ENCODE results near the gene ICA1. TPM values are rescaled to one million over a fixed set of nuclear protein-coding genes. Genes with fewer than 3 reads are reported as not detected.

ICA1 gene
- total RNA-seq, 1 donor: 4.3 TPM

- no peak for DNase-seq (ENCODE audit: low read depth)
- no peak overlapping the region for H3K4me3 ChIP-seq (ENCODE audit: low read depth, low read length)
- TF ChIP-seq CTCF (IDR thresholded peaks at IDR 0.05; ENCODE audit: insufficient read depth, low read depth, low read length): no peak
Measured at GRCh38 chr7:8085420-8085819, 176.5 kb downstream of the ICA1 start.

- TF ChIP-seq CTCF (IDR thresholded peaks at IDR 0.05; ENCODE audit: insufficient read depth, low read depth, low read length): no peak
- H3K4me3 ChIP-seq (ENCODE audit: low read depth, low read length): no peak overlapping the region
- DNase-seq (ENCODE audit: low read depth): no peak
Measured at GRCh38 chr7:8084836-8085235, 177.1 kb downstream of the ICA1 start.

- TF ChIP-seq CTCF (IDR thresholded peaks at IDR 0.05; ENCODE audit: insufficient read depth, low read depth, low read length): no peak
- no peak overlapping the region for H3K4me3 ChIP-seq (ENCODE audit: low read depth, low read length)
- DNase-seq (ENCODE audit: low read depth): no peak
Measured at GRCh38 chr7:8082762-8083161, 179.2 kb downstream of the ICA1 start.

GRCh38 chr7:8078418-8078817, 183.5 kb downstream of the ICA1 start:
- no peak for DNase-seq (ENCODE audit: low read depth)
- no peak for TF ChIP-seq CTCF (IDR thresholded peaks at IDR 0.05; ENCODE audit: insufficient read depth, low read depth, low read length)

GRCh38 chr7:8070451-8071180, 191.4 kb downstream of the ICA1 start:
- no peak for DNase-seq (ENCODE audit: low read depth)
- no peak for TF ChIP-seq CTCF (IDR thresholded peaks at IDR 0.05; ENCODE audit: insufficient read depth, low read depth, low read length)

More at GRCh38 chr7:8078418-8078817, 183.5 kb downstream of the ICA1 start:
- no peak overlapping the region for H3K4me3 ChIP-seq (ENCODE audit: low read depth, low read length)

GRCh38 chr7:8068892-8069686, 192.9 kb downstream of the ICA1 start:
- no peak for TF ChIP-seq CTCF (IDR thresholded peaks at IDR 0.05; ENCODE audit: insufficient read depth, low read depth, low read length)
- no peak for DNase-seq (ENCODE audit: low read depth)
- no peak overlapping the region for H3K4me3 ChIP-seq (ENCODE audit: low read depth, low read length)

More at GRCh38 chr7:8070451-8071180, 191.4 kb downstream of the ICA1 start:
- no peak overlapping the region for H3K4me3 ChIP-seq (ENCODE audit: low read depth, low read length)
